ENCODE measurements around the gene KRT35.

Gene KRT35

GRCh38 chr17:41519501-41520224 lies 38.7 kb upstream of the KRT35 start:
- no peak for TF ChIP-seq GATA3 (IDR thresholded peaks at IDR 0.05; ENCODE audit: low read depth, low read length)
- TF ChIP-seq GATA2 (IDR thresholded peaks at IDR 0.05; ENCODE audit: low read depth, low read length), result no peak

DNA sequence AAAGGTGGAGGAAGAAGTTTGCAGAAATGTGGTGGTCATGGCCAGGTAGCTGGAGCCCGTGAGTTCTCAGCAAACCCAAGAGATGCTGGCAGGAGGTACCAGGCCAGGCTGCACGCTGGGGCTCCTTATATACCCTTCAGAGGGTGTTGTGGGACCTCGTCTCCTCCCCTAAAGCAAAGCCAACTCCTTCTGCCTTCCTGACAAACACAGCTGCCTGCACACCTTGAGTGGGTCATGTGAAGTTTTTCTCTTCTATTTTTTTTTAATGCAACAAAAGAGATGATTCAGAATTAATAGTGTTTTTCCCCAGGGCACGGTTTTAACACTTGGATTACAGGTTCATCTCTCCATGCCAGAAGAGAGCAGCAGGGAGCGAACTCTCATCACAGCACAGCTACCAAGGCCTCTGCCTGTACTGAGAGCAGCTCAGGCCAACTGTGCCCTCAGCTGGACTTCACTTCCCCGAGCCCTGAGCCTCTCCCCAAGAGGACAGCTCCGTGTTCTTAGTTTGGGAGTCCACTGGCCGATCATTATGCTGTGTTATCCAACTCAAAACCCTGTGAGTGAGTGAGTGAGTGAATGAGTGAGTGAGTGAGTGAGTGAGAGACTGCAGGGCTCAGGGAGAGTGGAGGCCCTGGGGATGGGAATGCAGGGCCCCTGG lies 38.0 kb upstream of the KRT35 start, which contains the start of gene KRT15:
Gene KRT15 (minus strand): TSS at position 102 of the 661 bp plus-strand sequence. CDS start 63 bp downstream, at position 39.
- TF ChIP-seq GATA2 (IDR thresholded peaks at IDR 0.05; ENCODE audit: low read depth, low read length), result no peak
- TF ChIP-seq GATA3 (IDR thresholded peaks at IDR 0.05; ENCODE audit: low read depth, low read length), result no peak

DNA sequence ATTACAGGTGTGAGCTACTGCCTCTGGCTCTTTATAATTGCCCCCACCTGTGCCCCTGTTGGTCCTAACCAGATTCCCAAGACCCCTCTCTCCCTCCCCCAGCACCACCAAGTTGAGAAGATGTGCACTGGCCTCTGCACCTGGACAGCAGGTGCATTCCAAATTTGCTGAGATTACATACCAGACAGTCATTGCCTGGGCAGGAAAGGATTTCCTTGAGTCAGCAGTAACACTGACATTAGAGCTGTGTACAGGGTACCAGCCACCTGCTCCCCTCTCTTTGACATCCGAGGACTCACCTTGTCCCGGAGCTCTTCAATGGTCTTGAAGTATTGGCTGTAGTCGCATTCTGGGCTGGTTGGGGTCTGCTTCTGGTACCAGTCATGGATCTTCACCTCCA lies 37.1 kb upstream of the KRT35 start:
- TF ChIP-seq GATA3 (IDR thresholded peaks at IDR 0.05; ENCODE audit: low read depth, low read length), result no peak
- no peak for TF ChIP-seq GATA2 (IDR thresholded peaks at IDR 0.05; ENCODE audit: low read depth, low read length)

DNA sequence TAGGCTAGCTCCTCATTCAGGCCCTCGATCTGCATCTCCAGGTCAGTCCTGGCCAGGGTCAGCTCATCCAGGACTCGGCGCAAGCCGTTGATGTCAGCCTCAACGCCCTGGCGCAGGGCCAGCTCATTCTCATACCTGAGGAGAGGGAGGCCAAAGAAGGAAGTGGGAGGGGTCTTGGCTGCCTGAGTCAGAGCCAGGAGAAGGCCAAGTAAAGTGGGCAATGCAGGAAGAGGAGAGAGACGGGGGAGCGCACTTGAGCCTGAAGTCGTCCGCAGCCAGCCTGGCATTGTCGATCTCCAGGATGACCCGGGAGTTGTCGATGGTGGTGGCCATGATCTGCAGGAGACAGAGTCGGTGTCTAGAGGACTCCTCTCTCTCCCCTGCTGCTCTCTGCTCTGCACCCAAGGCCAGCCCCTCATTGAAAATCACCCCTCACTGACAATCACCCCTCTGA lies 35.9 kb upstream of the KRT35 start:
- TF ChIP-seq GATA2 (IDR thresholded peaks at IDR 0.05; ENCODE audit: low read depth, low read length) (no peak), GATA3 (IDR thresholded peaks at IDR 0.05; ENCODE audit: low read depth, low read length) (no peak)

GRCh38 chr17:41516147-41516829 lies 35.3 kb upstream of the KRT35 start:
- no peak for TF ChIP-seq GATA2 (IDR thresholded peaks at IDR 0.05; ENCODE audit: low read depth, low read length)
- no peak for TF ChIP-seq GATA3 (IDR thresholded peaks at IDR 0.05; ENCODE audit: low read depth, low read length)

DNA sequence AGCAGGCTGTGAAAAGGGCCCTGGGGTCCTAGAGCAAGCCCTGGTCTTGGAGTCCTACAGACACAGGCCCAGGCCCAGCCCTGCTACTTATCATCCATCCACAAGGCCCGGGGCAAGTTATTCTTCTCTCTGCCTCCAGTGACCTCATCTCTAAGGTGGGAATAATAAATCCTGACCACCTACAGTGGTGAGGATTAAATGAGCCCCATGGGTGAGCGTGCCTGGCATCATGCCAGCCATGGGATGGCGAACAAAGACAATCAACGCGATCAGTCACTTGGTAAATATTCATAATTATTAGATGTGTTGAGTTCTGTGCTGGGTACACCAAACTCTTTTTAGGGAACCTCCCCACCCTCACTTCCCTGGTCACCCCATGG lies 32.2 kb upstream of the KRT35 start:
- TF ChIP-seq GATA2 (IDR thresholded peaks at IDR 0.05; ENCODE audit: low read depth, low read length) (no peak), GATA3 (IDR thresholded peaks at IDR 0.05; ENCODE audit: low read depth, low read length) (no peak)

- no peak for TF ChIP-seq GATA3 (IDR thresholded peaks at IDR 0.05; ENCODE audit: low read depth, low read length)
- TF ChIP-seq GATA2 (IDR thresholded peaks at IDR 0.05; ENCODE audit: low read depth, low read length), result no peak
These were observed 31.7 kb upstream of the KRT35 start for GRCh38 chr17:41512546-41513167.

DNA sequence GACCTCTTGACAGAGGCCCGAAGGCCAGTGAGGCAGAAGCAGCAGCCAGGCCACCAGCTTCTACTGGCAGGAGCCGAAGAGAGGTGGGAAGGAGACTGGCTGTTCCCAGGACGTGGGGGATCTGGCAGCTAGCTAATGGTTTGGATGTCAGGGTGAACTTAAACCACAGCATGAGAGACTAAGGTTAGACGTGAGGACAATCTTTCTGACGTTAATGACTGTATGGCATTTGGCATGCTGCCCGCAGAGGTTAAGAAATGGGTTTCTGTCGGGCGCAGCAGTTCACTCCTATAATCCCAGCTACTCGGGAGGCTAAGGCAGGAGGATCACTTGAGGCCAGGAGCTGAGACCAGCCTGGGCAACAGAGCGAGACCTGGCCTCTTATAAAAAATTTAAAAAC lies 30.8 kb upstream of the KRT35 start:
- no peak for TF ChIP-seq GATA2 (IDR thresholded peaks at IDR 0.05; ENCODE audit: low read depth, low read length)

DNA sequence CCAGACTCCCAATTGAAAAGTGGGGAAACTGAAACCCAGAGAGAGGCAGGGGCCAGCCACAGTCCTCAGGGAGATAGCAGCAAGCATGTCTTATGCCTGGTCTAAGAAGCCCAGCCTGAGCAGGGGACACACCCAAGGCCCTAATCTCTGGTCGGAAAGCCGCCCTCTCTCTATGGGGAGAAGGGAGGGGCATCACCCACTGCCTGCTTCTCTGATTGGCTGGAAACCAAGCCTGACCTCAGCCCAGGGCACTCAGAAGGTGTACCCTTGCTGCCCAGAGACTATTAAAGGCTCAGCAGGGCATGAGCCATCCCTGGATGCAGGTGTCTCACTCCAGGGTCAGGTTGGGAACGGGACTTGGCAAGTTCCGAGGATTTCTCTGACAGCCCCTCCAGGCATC lies 30.2 kb upstream of the KRT35 start:
- TF ChIP-seq GATA2 (IDR thresholded peaks at IDR 0.05; ENCODE audit: low read depth, low read length) (no peak), GATA3 (IDR thresholded peaks at IDR 0.05; ENCODE audit: low read depth, low read length) (no peak)

GRCh38 chr17:41510251-41511065 lies 29.5 kb upstream of the KRT35 start:
- TF ChIP-seq GATA2 (IDR thresholded peaks at IDR 0.05; ENCODE audit: low read depth, low read length) (no peak), GATA3 (IDR thresholded peaks at IDR 0.05; ENCODE audit: low read depth, low read length) (no peak)

DNA sequence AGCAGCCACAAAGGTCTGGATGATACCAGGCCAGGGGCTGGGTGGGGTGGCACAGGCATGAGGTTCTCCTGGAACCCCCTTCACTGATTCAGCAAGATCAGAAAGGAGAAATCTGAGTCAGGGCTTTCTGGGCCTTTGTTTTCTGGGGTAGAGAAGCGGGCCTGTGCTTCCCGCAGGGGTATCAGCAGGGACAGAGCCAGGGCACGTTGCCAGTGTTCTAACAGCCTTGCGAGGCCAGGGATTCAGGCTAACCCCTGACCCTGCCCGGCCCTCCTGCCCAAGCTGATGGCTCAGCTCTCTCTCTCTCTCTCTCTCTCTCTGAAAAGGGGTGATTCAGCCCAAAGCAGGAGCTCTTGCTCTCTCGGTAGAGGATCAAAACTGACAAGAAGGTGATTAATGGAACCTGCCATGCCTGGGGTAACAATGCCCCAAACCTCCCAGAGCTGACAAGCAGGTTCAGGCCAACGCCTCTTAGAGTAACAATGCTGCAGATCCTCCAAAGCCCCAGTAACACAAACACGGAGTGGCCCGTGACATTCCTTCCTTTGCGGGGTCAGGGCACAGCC lies 26.4 kb upstream of the KRT35 start:
- no peak for TF ChIP-seq GATA2 (IDR thresholded peaks at IDR 0.05; ENCODE audit: low read depth, low read length)
- no peak for TF ChIP-seq GATA3 (IDR thresholded peaks at IDR 0.05; ENCODE audit: low read depth, low read length)

- no peak for TF ChIP-seq GATA3 (IDR thresholded peaks at IDR 0.05; ENCODE audit: low read depth, low read length)
- TF ChIP-seq GATA2 (IDR thresholded peaks at IDR 0.05; ENCODE audit: low read depth, low read length), result no peak
These were observed 25.1 kb upstream of the KRT35 start for GRCh38 chr17:41505809-41506767.

Data from SH-SY5Y (cell line).